GM19372 (cell line): ENCODE data around the gene HAS3.

Source experiments
- ATAC-seq: cut with Tn5 transposase; IDR thresholded peaks from one replicate; pipeline ENCODE4 v1.9.1; 2021; ENCODE audit warnings: mild to moderate bottlenecking, low read depth, moderate library complexity; ENCODE audit not compliant: unreplicated experiment

HAS3 gene

GRCh38 chr16:69088684-69089083 is 16.8 kb upstream of the HAS3 start:
- ATAC-seq, result no peak

- ATAC-seq, result no peak
These were observed 16.2 kb upstream of the HAS3 start for GRCh38 chr16:69089091-69089910.

- ATAC-seq, result no peak
These were observed 11.5 kb upstream of the HAS3 start for GRCh38 chr16:69093974-69094373.

- no peak for ATAC-seq
These were observed 11.0 kb upstream of the HAS3 start for GRCh38 chr16:69094501-69094900.

GRCh38 chr16:69095193-69095592 is 10.3 kb upstream of the HAS3 start:
- ATAC-seq, result no peak

GRCh38 chr16:69100071-69100691 is 5.3 kb upstream of the HAS3 start:
- ATAC-seq, result no peak

GRCh38 chr16:69106491-69107315 is 1.2 kb downstream of the HAS3 start:
- ATAC-seq, result no peak

GRCh38 chr16:69107316-69107962 is 2.0 kb downstream of the HAS3 start:
- no peak for ATAC-seq

- no peak for ATAC-seq
These were observed 2.8 kb downstream of the HAS3 start for GRCh38 chr16:69108064-69108904.

- no peak for ATAC-seq
These were observed 3.4 kb downstream of the HAS3 start for GRCh38 chr16:69108905-69109252.

GRCh38 chr16:69109486-69110270 is 4.2 kb downstream of the HAS3 start:
- no peak for ATAC-seq

- no peak for ATAC-seq
These were observed 5.0 kb downstream of the HAS3 start for GRCh38 chr16:69110406-69110805.

- no peak for ATAC-seq
These were observed 5.9 kb downstream of the HAS3 start for GRCh38 chr16:69111216-69111875.

- ATAC-seq, result no peak
These were observed 6.4 kb downstream of the HAS3 start for GRCh38 chr16:69111876-69112230.

- ATAC-seq, result no peak
These were observed 7.1 kb downstream of the HAS3 start for GRCh38 chr16:69112285-69113129.

GRCh38 chr16:69113216-69113615 is 7.8 kb downstream of the HAS3 start:
- no peak for ATAC-seq

GRCh38 chr16:69114346-69114975 is 9.0 kb downstream of the HAS3 start:
- no peak for ATAC-seq
